Bronchial epithelial cell (primary cell): Measurements from ENCODE around the gene ADARB2. TPM values are rescaled to one million over a fixed set of nuclear protein-coding genes. Genes with fewer than 3 reads are reported as not detected.

Experiments
- DNase-seq: peaks from one replicate; pipeline ENCODE4 v3.0.0-alpha.2; 2010; ENCODE audit warnings: low read depth
- FAIRE-seq: peaks from 2 replicates; lab custom pipeline; 2011; peaks lifted over from hg19 to GRCh38; lab: Jason Lieb, UNC
- H3K27me3 ChIP-seq: 2 replicates; pipeline ENCODE4 v1.5.1; 2011; ENCODE audit warnings: low read length; ENCODE audit not compliant: control insufficient read depth, insufficient read depth
- H3K36me3 ChIP-seq: 2 replicates; pipeline ENCODE4 v1.5.1; 2011; ENCODE audit warnings: low read length; ENCODE audit not compliant: control insufficient read depth, insufficient read depth
- H3K4me3 ChIP-seq: 2 replicates; pipeline ENCODE4 v1.5.1; 2011; ENCODE audit warnings: mild to moderate bottlenecking, low read depth, low read length, control low read depth
- total RNA-seq: library from RNA; depleted of rRNA; stranded (reverse); fragments of >200 nt; gene quantifications from 2 replicates; pipeline ENCODE4 v1.2.1, GENCODE V29; 2014
- TF ChIP-seq, protein P1 (sequence below): IDR thresholded peaks from 2 replicates; pipeline ENCODE4 v1.5.1; 2011; ENCODE audit warnings: mild to moderate bottlenecking, moderate library complexity, low read length, control low read depth, inconsistent platforms; ENCODE audit not compliant: insufficient read depth, severe bottlenecking

The ADARB2 gene
- total RNA-seq, 1 donor from 2014 or later = not detected

DNA sequence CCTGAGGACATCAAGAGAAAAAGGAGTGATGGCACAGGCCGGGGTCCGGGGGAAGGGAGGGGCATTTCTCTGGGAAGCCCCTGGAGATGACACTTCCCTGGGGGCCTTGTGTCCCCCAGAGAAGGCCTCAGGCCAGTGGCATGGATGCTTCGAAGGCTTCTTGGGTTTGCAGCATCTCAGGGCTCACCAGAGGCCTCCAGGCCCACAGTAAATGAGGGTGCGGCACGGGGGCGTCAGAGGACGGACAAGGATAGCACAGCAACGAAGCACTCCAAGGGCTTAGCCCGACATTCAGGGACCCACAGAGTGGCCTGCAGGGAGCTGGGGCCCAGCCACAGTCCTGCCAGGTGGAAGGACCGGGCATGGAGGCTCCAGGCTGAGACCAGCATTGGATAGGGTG, 71.6 kb downstream of the ADARB2 start:
- no peak for FAIRE-seq
- TF ChIP-seq, protein P1, sequence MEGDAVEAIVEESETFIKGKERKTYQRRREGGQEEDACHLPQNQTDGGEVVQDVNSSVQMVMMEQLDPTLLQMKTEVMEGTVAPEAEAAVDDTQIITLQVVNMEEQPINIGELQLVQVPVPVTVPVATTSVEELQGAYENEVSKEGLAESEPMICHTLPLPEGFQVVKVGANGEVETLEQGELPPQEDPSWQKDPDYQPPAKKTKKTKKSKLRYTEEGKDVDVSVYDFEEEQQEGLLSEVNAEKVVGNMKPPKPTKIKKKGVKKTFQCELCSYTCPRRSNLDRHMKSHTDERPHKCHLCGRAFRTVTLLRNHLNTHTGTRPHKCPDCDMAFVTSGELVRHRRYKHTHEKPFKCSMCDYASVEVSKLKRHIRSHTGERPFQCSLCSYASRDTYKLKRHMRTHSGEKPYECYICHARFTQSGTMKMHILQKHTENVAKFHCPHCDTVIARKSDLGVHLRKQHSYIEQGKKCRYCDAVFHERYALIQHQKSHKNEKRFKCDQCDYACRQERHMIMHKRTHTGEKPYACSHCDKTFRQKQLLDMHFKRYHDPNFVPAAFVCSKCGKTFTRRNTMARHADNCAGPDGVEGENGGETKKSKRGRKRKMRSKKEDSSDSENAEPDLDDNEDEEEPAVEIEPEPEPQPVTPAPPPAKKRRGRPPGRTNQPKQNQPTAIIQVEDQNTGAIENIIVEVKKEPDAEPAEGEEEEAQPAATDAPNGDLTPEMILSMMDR = no peak
- H3K36me3 ChIP-seq = no peaks in the 10 kb centered on the region
- no peak overlapping the region for H3K4me3 ChIP-seq
- DNase-seq = no peak
- H3K27me3 ChIP-seq = no peaks in the 10 kb centered on the region

DNA sequence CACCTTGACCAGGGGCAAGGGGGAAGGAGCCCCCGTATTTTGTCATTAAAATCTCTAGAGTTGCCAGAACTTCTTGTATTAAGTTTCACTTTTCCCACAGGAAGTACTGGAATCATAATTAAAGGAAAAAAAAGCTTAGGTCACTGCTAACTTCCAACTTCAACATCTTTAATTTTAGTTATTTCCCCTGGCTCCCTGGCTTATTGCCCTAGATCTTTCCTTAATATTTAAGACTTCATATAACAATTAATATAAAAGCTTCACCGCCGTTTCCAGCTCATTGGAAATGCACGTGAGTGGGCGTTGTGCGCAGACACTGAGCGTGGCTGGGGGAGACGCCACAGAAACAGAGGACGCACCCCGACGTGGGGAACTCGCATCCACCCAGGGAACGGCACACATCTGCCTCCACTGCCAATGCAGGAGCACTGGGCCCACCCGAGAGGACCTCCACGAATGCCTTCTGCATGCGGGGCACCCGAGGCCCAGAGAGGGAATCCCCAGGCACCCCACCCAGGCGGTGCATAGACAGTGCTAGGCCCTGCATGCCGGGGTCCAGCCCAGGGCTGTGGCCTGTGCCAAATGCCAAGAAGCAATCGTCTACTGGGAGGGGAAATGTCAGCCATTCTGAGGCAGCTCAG, 72.2 kb downstream of the ADARB2 start:
- DNase-seq (no peak), FAIRE-seq (no peak)
- Histone ChIP-seq H3K4me3 (no peak overlapping the region), H3K36me3 (no peaks in the 10 kb centered on the region), H3K27me3 (no peaks in the 10 kb centered on the region)
- TF ChIP-seq, protein P1 = no peak

DNA sequence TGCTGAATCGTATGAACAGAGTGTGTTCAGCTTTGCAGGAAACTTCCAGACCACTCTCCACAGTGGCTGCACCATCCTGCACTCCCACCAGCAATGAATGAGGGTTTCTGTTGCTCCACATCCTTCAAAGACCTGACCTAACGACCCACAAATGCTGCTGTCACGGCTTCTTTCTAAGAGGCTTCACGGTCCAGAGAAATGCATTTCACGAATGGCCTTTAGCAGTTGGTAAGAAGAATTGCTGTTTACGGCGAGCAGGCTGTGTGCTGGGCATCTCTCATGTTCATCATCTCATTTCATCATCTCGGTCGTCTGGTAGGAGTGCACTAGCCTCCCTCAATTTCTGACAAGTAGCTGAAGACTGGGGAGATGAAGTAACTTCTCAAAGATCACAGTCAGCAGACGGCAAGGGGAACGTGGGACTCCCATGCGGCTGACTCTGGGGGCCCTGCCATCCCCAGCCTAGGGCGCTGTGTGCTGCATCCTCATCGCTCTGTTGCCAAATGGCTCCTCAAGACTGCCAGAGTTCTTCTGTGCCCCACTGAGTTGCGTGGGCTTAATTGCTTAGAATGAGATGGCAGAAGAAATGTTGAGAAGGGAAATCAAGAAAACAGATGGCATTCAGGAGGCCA, 72.9 kb downstream of the ADARB2 start:
- Histone ChIP-seq H3K36me3 (no peaks in the 10 kb centered on the region), H3K4me3 (no peak overlapping the region), H3K27me3 (no peaks in the 10 kb centered on the region)
- TF ChIP-seq, protein P1 = no peak
- FAIRE-seq (no peak), DNase-seq (no peak)

DNA sequence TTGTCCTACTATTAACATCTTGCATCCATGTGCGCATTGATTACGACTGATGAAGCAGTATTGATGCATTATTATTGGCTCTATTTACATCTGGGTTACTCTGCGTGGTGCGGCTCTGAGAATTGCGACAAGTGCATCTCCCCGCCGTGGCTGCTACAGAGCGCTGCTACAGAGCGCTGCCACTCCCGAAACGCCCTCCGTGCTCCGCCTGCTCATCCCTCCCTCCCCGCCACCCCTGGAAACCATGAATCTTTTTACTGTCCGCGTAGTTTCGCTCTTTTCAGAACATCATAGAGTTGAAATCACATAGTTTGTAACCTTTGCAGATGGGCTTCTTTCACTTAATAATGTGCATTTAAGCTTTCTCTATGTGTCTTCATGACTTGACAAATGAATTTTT, 74.1 kb downstream of the ADARB2 start:
- Histone ChIP-seq H3K36me3 (no peaks in the 10 kb centered on the region), H3K27me3 (no peaks in the 10 kb centered on the region), H3K4me3 (no peak overlapping the region)
- DNase-seq = no peak
- FAIRE-seq = no peak
- TF ChIP-seq, protein P1 = no peak

DNA sequence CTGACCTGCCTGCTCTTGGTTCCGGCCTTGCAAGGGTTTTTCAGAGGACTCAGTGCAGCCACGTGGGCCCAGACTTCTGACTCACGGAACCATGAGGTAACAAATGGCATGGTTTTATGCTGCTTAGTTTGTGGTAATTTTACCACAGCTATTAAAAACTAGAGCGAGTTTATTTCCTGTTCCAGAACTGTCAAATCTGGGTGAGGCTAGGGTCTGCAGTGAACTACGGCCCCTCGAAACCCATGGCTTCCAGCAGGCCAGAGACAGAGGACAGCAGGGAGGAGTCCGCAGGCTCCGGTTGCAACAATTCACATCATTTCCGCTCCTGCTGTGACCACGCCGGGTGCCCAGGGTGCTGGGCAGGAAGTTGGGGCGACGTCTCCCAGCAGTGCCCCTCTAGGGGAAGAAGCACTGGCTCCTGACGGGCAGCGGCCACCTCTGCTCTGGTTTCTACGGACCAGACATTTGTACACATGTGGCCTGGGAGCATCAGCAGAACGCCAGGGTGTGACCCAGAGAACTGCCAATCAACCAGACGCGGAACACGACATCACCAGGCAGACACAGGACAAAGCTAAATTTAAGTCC, 74.8 kb downstream of the ADARB2 start:
- FAIRE-seq (no peak), DNase-seq (no peak)
- Histone ChIP-seq H3K27me3 (no peaks in the 10 kb centered on the region), H3K4me3 (no peak overlapping the region), H3K36me3 (no peaks in the 10 kb centered on the region)
- TF ChIP-seq, protein P1 = no peak
